A673 (cell line): Measurements from ENCODE around the gene PSPC1. TPM values are rescaled to one million over a fixed set of nuclear protein-coding genes. Genes with fewer than 3 reads are reported as not detected.
"Not testable (repeated sequence)": the region's sequence is repeated elsewhere in the genome, so short reads cannot be mapped to it uniquely, and the experiment has no call there.

ENCODE experiments used
- BruUV-seq: library from RNA; stranded (reverse); fragments of 400-500 nt; replicated peaks from 2 replicates; lab custom pipeline; 2021; lab: Mats Ljungman, UMichigan
- CTCF ChIA-PET: fragments of 300-600 bp; sonication (Branson Sonifier 250); formaldehyde crosslinking; loops from one replicate; lab custom pipeline; 2022; ENCODE audit warnings: antibody characterized with exemption; lab: Charles Lee
- POLR2A ChIA-PET: fragments of 300-600 bp; sonication (Branson Sonifier 250); formaldehyde crosslinking; loops from one replicate; lab custom pipeline; 2022; ENCODE audit warnings: antibody characterized with exemption; ENCODE audit not compliant: low non-redundant PET; lab: Charles Lee
- DNase-seq: peaks from one replicate; pipeline ENCODE4 v3.0.0-alpha.2; 2015; ENCODE audit warnings: low spot score
- H3K27ac ChIP-seq: fragments of 200-600 bp; sonication (generic); 2 replicates; pipeline ENCODE4 v1.5.1; 2016; ENCODE audit warnings: mixed run types, low read depth, mild to moderate bottlenecking, mixed read lengths, antibody characterized with exemption, low read length; ENCODE audit not compliant: poor library complexity, severe bottlenecking
- H3K27me3 ChIP-seq: fragments of 200-600 bp; sonication (generic); replicated peaks from 2 replicates; pipeline ENCODE4 v1.6.1; 2017; ENCODE audit warnings: mixed run types, low read depth, mild to moderate bottlenecking, mixed read lengths, antibody characterized with exemption, low read length; ENCODE audit not compliant: insufficient read depth, poor library complexity
- H3K36me3 ChIP-seq: fragments of 200-600 bp; sonication (generic); 2 replicates; pipeline ENCODE4 v1.6.1; 2016; ENCODE audit warnings: mixed run types, mild to moderate bottlenecking, mixed read lengths, antibody characterized with exemption, low read length; ENCODE audit not compliant: insufficient read depth, poor library complexity, severe bottlenecking
- H3K4me1 ChIP-seq: fragments of 200-600 bp; sonication (generic); 2 replicates; pipeline ENCODE4 v1.6.1; 2017; ENCODE audit warnings: mixed run types, mild to moderate bottlenecking, mixed read lengths, antibody characterized with exemption, low read length; ENCODE audit not compliant: insufficient read depth, poor library complexity, severe bottlenecking
- H3K4me3 ChIP-seq: fragments of 200-600 bp; sonication (generic); 2 replicates; pipeline ENCODE4 v1.5.1; 2016; ENCODE audit warnings: low read depth, mixed run types, mild to moderate bottlenecking, mixed read lengths, low read length; ENCODE audit not compliant: poor library complexity, severe bottlenecking
- H3K9me3 ChIP-seq: fragments of 200-600 bp; sonication (generic); 2 replicates; pipeline ENCODE4 v1.6.1; 2016; ENCODE audit warnings: mixed run types, low read depth, mild to moderate bottlenecking, mixed read lengths, antibody characterized with exemption, low read length; ENCODE audit not compliant: poor library complexity, severe bottlenecking
- CTCF ChIP-seq: fragments of 300-800, 200-600 bp; sonication (generic); conservative IDR thresholded peaks from 2 replicates; pipeline ENCODE4 v1.5.1; 2017; ENCODE audit warnings: low read depth, mild to moderate bottlenecking, antibody characterized with exemption, low read length, moderate library complexity, mixed read lengths
- EZH2 ChIP-seq: fragments of 200-600 bp; sonication (generic); IDR thresholded peaks from 2 replicates; pipeline ENCODE4 v1.6.1; 2017; ENCODE audit warnings: borderline replicate concordance, low read depth, mild to moderate bottlenecking, mixed read lengths, antibody characterized with exemption, low read length; ENCODE audit not compliant: poor library complexity, severe bottlenecking
- intact Hi-C: fragments of 100-400 bp; cut with micrococcal nuclease; formaldehyde crosslinking; loops from one replicate; pipeline ENCODE4 v1.10.0; 2022; ENCODE audit not compliant: unreplicated experiment
- total RNA-seq: library from RNA; stranded (reverse); gene quantifications from 2 replicates; pipeline ENCODE4 v1.2.3, GENCODE V29; 2021

Gene PSPC1
- total RNA-seq, 1 experiment from 2014 or later, result 90.9 TPM

- no peak overlapping the region for H3K4me3 ChIP-seq
- POLR2A ChIA-PET, result no interaction called here
- no peaks in the 10 kb centered on the region for H3K27me3 ChIP-seq
- no peak overlapping the region for H3K27ac ChIP-seq
- intact Hi-C loops, result no loop called here
- H3K4me1 ChIP-seq, result no peaks in the 10 kb centered on the region
- H3K9me3 ChIP-seq, result no peaks in the 10 kb centered on the region
- no peak for DNase-seq
- TF ChIP-seq CTCF, result no peak
- no peak for TF ChIP-seq EZH2
- CTCF ChIA-PET, result no interaction called here
- H3K36me3 ChIP-seq, result peaks cover 61% of the 10 kb centered on the region
- no TSS peak for BruUV-seq
Measured at GRCh38 chr13:19725320-19725719, 57.4 kb downstream of the PSPC1 start.

- intact Hi-C loops, result no loop called here
- H3K4me3 ChIP-seq, result no peak overlapping the region
- POLR2A ChIA-PET, result no interaction called here
Measured at GRCh38 chr13:19720039-19720438, 62.7 kb downstream of the PSPC1 start.

GRCh38 chr13:19713186-19713965 is 69.4 kb downstream of the PSPC1 start:
- CTCF ChIA-PET, result no interaction called here
- H3K27me3 ChIP-seq, result no peaks in the 10 kb centered on the region
- peaks cover 9% of the 10 kb centered on the region for H3K36me3 ChIP-seq
- DNase-seq, result peak; percentile 52
- H3K4me1 ChIP-seq, result peaks cover 15% of the 10 kb centered on the region
- H3K9me3 ChIP-seq, result no peaks in the 10 kb centered on the region
- no TSS peak for BruUV-seq
- TF ChIP-seq CTCF, result no peak
- TF ChIP-seq EZH2, result no peak
- H3K4me3 ChIP-seq, result no peak overlapping the region
- POLR2A ChIA-PET, result interaction anchor here (0.5 kb wide), 1 partner anchor 237 kb away, joined by 6 read pairs; no protein-coding TSS in a partner anchor
- intact Hi-C loops, result no loop called here
- no peak overlapping the region for H3K27ac ChIP-seq

More at GRCh38 chr13:19720039-19720438, 62.7 kb downstream of the PSPC1 start:
- CTCF ChIA-PET, result no interaction called here
- Histone ChIP-seq H3K36me3 (peaks cover 21% of the 10 kb centered on the region), H3K9me3 (no peaks in the 10 kb centered on the region), H3K27ac (no peak overlapping the region), H3K4me1 (no peaks in the 10 kb centered on the region), H3K27me3 (no peaks in the 10 kb centered on the region)
- no TSS peak for BruUV-seq
- no peak for DNase-seq
- no peak for TF ChIP-seq CTCF

- DNase-seq, BruUV-seq, H3K27ac ChIP-seq, CTCF ChIA-PET, H3K27me3 ChIP-seq, H3K36me3 ChIP-seq, intact Hi-C loops, H3K4me3 ChIP-seq, H3K9me3 ChIP-seq, POLR2A ChIA-PET: not testable (repeated sequence)
- H3K4me1 ChIP-seq, result peaks cover 34% of the 10 kb centered on the region
Measured at GRCh38 chr13:19709782-19710181, 73.0 kb downstream of the PSPC1 start.

GRCh38 chr13:19709039-19709438 is 73.7 kb downstream of the PSPC1 start:
- CTCF ChIA-PET, intact Hi-C loops, BruUV-seq, H3K4me3 ChIP-seq, H3K9me3 ChIP-seq, POLR2A ChIA-PET, H3K27ac ChIP-seq, DNase-seq, H3K36me3 ChIP-seq, H3K27me3 ChIP-seq: not testable (repeated sequence)
- H3K4me1 ChIP-seq, result peaks cover 32% of the 10 kb centered on the region
